AG04450 (cell line): ENCODE results near the gene TBX10. TPM values are rescaled to one million over a fixed set of nuclear protein-coding genes. Genes with fewer than 3 reads are reported as not detected.
"Not testable (repeated sequence)": the region's sequence is repeated elsewhere in the genome, so short reads cannot be mapped to it uniquely, and the experiment has no call there.

Experiments
- CTCF ChIA-PET: fragments of 300-600, 350-600 bp; formaldehyde crosslinking; extraction: SDS; loops from one replicate; lab custom pipeline; 2022; ENCODE audit warnings: antibody characterized with exemption, inconsistent platforms; lab: Charles Lee
- POLR2A ChIA-PET: fragments of 350-600 bp; formaldehyde crosslinking; extraction: SDS; loops from one replicate; lab custom pipeline; 2021; ENCODE audit warnings: antibody characterized with exemption, inconsistent platforms; lab: Yijun Ruan, JAX
- DNase-seq: peaks from one replicate; pipeline ENCODE4 v3.0.0-alpha.2; 2011; ENCODE audit warnings: low read depth, low spot score
- H3K27ac ChIP-seq: one replicate; pipeline ENCODE4 v1.5.1; 2012; ENCODE audit warnings: low read depth, low read length, control low read depth
- H3K27me3 ChIP-seq: one replicate; pipeline ENCODE4 v1.6.0; 2012; ENCODE audit warnings: low read length; ENCODE audit not compliant: control insufficient read depth, insufficient read depth
- H3K4me3 ChIP-seq: 2 replicates; pipeline ENCODE4 v1.5.1; 2011; ENCODE audit warnings: mild to moderate bottlenecking, low read depth, low read length, control low read depth
- H3K9me3 ChIP-seq: 2 replicates; pipeline ENCODE4 v1.5.1; 2012; ENCODE audit warnings: low read length; ENCODE audit not compliant: control insufficient read depth, insufficient read depth
- polyA minus RNA-seq: library from RNA; depleted of rRNA, polyadenylated mRNA; stranded (reverse); fragments of >200 nt; gene quantifications from 2 replicates; pipeline ENCODE4 v1.2.3, GENCODE V29; 2011; rRNA and poly(A)+ RNA removed
- polyA plus RNA-seq: library from polyadenylated mRNA; depleted of rRNA; stranded (reverse); fragments of >200 nt; gene quantifications from 2 replicates; pipeline ENCODE4 v1.2.3, GENCODE V29; 2011; rRNA removed
- TF ChIP-seq, protein P1 (sequence below): IDR thresholded peaks from 2 replicates; pipeline ENCODE4 v1.5.1; 2011; ENCODE audit warnings: low read depth, low read length, control low read depth, inconsistent platforms

The TBX10 gene
- polyA plus RNA-seq: not detected in 2 replicates
- not detected in 2 replicates for polyA minus RNA-seq

DNA sequence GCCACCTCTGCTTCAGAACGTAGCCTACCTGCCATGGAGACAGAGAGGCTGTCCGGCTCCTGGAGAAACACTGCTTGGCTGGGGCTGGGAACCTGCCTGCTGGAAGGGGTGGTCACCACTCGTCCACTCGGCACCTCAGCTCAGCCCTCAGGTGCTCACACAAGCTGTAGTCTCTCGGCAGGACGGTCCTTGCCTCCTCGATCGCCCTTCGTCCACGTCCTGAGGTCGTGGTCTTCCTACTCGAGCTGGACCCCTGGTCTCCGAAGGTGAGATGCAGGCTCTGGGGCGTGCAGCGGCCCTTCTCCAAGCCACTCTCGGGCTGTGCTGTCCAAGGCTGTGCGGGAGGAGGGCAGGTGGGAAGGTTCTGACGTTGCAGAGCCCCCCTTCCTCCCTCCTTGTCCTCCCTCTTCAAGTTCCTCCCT lies at the start of gene TBX10:
Gene TBX10, minus strand, starts transcription at position 326 of the 422 bp plus-strand sequence. Its CDS starts 291 bp downstream, at position 35.
- CTCF ChIA-PET: no interaction called here
- TF ChIP-seq, protein P1, sequence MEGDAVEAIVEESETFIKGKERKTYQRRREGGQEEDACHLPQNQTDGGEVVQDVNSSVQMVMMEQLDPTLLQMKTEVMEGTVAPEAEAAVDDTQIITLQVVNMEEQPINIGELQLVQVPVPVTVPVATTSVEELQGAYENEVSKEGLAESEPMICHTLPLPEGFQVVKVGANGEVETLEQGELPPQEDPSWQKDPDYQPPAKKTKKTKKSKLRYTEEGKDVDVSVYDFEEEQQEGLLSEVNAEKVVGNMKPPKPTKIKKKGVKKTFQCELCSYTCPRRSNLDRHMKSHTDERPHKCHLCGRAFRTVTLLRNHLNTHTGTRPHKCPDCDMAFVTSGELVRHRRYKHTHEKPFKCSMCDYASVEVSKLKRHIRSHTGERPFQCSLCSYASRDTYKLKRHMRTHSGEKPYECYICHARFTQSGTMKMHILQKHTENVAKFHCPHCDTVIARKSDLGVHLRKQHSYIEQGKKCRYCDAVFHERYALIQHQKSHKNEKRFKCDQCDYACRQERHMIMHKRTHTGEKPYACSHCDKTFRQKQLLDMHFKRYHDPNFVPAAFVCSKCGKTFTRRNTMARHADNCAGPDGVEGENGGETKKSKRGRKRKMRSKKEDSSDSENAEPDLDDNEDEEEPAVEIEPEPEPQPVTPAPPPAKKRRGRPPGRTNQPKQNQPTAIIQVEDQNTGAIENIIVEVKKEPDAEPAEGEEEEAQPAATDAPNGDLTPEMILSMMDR: no peak
- no peak for DNase-seq
- POLR2A ChIA-PET: no interaction called here
- Histone ChIP-seq H3K4me3 (no peak within 1 kb of the TSS), H3K27me3 (peaks cover 7% of the 10 kb centered on the region), H3K27ac (no peak within 1 kb of the TSS), H3K9me3 (peaks cover 9% of the 10 kb centered on the region)

DNA sequence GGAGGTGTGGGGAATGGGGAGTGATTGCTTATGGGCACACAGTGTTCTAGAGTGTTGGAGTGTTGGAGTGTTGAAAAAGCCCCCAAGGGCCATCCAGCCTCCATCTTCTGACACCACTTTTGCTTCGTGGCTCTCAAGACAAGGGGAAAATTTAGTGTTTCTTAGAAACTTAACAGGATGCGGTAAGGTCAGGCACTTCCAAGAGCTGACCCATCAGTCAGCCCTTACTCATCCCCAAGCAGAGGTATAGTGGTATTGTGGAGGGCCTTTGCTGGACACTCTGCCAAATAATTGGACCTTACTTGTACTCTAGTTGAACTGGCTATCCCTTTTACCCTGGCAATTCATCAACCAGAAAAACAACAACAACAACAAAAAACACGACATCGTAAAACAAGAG lies 49.6 kb upstream of the TBX10 start:
- Histone ChIP-seq H3K4me3 (no peak overlapping the region), H3K27ac (no peak overlapping the region), H3K9me3 (no peaks in the 10 kb centered on the region), H3K27me3 (peaks cover 7% of the 10 kb centered on the region)
- TF ChIP-seq, protein P1: no peak
- ChIA-PET POLR2A (no interaction called here), CTCF (no interaction called here)
- DNase-seq: no peak

DNA sequence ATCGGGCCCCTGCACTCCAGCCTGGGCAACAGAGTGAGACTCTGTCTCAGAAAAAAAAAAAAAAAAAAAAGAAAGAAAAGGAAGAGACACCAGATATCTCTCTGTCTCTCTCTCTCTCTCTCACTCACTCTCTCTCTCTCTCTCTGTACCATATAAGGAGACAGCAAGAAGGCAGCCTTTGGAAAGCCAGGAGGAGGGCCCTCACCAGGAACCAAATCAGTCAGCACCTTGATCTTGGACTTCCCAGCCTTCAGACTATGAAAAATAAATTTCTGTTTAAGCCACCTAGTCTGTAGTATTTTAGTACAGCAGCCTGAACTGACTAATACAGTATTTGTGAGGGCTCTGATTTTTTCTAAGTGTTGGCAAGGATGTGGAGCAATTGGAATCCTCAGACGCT lies 48.4 kb upstream of the TBX10 start:
- Histone ChIP-seq H3K9me3 (no peaks in the 10 kb centered on the region), H3K4me3 (no peak overlapping the region), H3K27me3 (peaks cover 7% of the 10 kb centered on the region), H3K27ac (no peak overlapping the region)
- TF ChIP-seq, protein P1: no peak
- no peak for DNase-seq
- ChIA-PET CTCF (no interaction called here), POLR2A (no interaction called here)

DNA sequence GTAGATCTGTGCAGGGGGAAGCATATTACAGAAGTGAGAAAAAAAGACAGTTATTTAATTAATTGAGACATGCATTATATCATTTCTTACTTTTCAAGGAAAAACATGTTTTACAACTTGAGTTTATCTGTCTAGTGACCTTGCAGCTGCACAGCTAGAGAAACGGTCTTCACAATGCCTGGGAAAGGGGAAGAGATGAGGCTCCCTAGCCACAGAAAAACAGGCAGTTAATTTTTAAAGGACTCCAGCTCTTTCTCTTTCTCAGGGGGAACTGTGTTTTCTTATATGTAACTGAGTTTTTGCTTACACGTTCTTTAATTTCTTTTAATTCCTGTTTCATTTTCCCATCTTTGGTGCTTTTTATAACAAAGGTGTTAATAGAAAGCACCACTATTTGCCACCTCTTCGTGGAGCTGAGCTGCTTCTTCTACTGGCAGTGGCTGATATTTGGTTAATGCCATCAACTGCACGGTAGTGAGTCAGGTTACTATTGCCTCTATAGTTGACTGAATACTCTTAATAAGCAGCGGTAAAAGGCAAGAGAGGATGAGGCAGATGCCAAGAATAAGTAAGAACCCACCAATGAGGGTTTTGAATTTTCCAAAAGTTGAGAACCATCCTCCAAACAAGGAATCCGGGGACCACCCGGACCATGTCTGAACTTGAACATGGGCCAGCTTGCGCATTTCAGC lies 46.2 kb upstream of the TBX10 start:
- DNase-seq, H3K9me3 ChIP-seq, H3K4me3 ChIP-seq, H3K27ac ChIP-seq, CTCF ChIA-PET, POLR2A ChIA-PET: not testable (repeated sequence)
- peaks cover 15% of the 10 kb centered on the region for H3K27me3 ChIP-seq

DNA sequence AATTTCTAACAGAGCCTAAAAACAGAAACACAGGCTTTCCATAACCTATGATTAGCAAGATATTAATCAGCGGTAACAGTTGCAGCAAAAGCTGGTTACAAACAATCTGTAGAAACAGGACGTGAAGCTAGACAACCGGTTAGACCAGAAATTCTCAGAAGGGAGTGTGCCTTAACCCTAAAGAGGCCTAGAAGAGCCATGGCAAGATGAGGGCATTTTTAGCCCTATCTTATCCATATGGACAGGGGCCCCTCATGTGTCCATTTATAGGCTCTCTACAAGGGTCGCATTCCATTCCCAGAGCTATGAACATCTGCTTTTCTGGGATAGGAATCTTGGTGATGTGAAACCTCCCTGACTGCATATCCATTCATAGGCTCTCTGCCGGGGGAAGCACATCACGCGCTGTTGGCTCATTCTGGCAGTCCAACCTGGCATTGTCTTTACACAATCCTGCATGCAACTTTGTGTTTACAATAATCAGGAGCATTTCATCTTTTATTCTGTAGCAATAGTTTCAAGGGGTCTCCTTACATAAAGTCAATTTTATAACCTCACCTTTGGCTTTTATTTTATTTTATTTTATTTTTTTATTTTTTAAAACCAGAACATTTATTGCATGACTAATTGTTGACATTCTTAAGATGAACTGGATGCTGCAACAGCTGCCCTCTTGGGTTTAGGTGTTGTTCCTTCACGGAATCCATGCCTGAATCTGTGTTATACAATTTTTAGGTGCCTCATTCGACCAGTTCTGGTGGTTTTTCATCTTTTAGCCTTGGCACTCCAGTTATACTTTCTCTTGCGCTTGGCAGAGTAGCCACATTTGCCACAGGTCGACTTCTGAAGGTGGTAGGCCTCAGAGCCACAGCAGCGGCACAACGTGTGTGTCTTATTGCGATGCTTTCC lies 42.8 kb upstream of the TBX10 start:
- H3K4me3 ChIP-seq, POLR2A ChIA-PET, DNase-seq, H3K27ac ChIP-seq, H3K9me3 ChIP-seq, CTCF ChIA-PET: not testable (repeated sequence)
- H3K27me3 ChIP-seq: peaks cover 11% of the 10 kb centered on the region
